OCI-LY1 (cell line): Measurements from ENCODE around the gene ITIH5.

Experiments
- CTCF ChIP-seq: fragments of 200-600 bp; sonication (generic), shearing (Covaris generic); IDR thresholded peaks from 2 replicates; pipeline ENCODE4 v1.5.1; 2017; ENCODE audit warnings: mild to moderate bottlenecking, antibody characterized with exemption, low read length, moderate library complexity, mixed read lengths
- EZH2 ChIP-seq: fragments of 200-600 bp; sonication (generic), shearing (Covaris generic); IDR thresholded peaks from 2 replicates; pipeline ENCODE4 v1.8.0; 2017; ENCODE audit warnings: borderline replicate concordance, mixed run types, mild to moderate bottlenecking, antibody characterized with exemption, low read length, moderate library complexity, mixed read lengths

- TF ChIP-seq CTCF (no peak), EZH2 (no peak)
Observed at GRCh38 chr10:7696545-7696944, 29.8 kb upstream of the ITIH5 start.
